ENCODE measurements around the gene KCNT2.
"Not testable (repeated sequence)": the region's sequence is repeated elsewhere in the genome, so short reads cannot be mapped to it uniquely, and the experiment has no call there.

The KCNT2 gene

DNA sequence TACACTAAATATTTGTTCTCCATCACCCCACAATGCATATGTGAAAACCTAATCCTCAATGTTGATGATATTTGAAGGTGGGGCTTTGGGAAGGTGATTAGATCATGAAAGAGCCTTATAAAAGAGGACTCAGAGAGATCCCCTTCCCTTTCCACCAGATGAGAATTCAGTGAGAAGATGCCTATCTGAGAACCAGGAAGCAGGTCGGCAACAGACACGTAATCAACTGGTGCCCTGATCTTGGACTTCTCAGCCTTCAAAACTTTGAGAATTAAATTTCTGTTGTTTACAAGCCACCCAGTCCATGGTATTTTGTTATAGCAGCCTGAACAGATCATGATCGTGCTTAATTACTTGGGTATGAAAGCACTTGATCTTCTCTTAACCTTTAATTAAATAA lies 329.4 kb downstream of the KCNT2 start:
- Histone ChIP-seq H3K4me1 (no peaks in the 10 kb centered on the region), H3K27ac (no peak overlapping the region), H3K36me3 (peaks cover 0 to 10% (median 0%) of the 10 kb centered on the region in 3 donors), H3K4me3 (no peak overlapping the region), H3K9me3 (no peaks in the 10 kb centered on the region), H3K27me3 (no peaks in the 10 kb centered on the region)
- TF ChIP-seq, protein P1, sequence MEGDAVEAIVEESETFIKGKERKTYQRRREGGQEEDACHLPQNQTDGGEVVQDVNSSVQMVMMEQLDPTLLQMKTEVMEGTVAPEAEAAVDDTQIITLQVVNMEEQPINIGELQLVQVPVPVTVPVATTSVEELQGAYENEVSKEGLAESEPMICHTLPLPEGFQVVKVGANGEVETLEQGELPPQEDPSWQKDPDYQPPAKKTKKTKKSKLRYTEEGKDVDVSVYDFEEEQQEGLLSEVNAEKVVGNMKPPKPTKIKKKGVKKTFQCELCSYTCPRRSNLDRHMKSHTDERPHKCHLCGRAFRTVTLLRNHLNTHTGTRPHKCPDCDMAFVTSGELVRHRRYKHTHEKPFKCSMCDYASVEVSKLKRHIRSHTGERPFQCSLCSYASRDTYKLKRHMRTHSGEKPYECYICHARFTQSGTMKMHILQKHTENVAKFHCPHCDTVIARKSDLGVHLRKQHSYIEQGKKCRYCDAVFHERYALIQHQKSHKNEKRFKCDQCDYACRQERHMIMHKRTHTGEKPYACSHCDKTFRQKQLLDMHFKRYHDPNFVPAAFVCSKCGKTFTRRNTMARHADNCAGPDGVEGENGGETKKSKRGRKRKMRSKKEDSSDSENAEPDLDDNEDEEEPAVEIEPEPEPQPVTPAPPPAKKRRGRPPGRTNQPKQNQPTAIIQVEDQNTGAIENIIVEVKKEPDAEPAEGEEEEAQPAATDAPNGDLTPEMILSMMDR (IDR thresholded peaks at IDR 0.05), result no peak
- DNase-seq, result no peak
- intact Hi-C loops (cut with DNase I; ENCODE audit: low total_unique reads), result no loop called here

DNA sequence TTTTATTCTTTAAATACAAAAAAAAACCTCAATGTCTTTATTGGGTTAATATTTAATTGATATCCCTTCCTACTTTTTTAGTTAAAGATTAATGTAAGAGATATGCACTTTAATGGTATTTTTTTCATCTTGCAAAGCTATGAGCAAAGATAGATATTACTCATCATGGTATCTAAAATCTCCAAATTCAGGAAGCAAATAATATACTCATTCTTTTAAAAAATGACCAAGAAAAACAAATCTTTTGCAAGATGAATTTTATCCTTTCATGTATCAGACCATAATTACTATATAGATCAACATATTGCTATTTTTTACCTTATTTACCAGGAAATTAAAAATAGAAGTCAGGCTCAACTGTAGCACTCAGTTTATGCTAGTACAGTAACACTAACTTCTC lies 330.4 kb downstream of the KCNT2 start:
- Histone ChIP-seq H3K36me3 (peaks cover 0 to 7% (median 0%) of the 10 kb centered on the region in 3 donors), H3K9me3 (no peaks in the 10 kb centered on the region), H3K27ac (no peak overlapping the region), H3K4me3 (no peak overlapping the region), H3K4me1 (no peaks in the 10 kb centered on the region), H3K27me3 (no peaks in the 10 kb centered on the region)
- no peak for DNase-seq
- intact Hi-C loops (cut with DNase I; ENCODE audit: low total_unique reads), result no loop called here
- TF ChIP-seq, protein P1 (IDR thresholded peaks at IDR 0.05), result no peak

DNA sequence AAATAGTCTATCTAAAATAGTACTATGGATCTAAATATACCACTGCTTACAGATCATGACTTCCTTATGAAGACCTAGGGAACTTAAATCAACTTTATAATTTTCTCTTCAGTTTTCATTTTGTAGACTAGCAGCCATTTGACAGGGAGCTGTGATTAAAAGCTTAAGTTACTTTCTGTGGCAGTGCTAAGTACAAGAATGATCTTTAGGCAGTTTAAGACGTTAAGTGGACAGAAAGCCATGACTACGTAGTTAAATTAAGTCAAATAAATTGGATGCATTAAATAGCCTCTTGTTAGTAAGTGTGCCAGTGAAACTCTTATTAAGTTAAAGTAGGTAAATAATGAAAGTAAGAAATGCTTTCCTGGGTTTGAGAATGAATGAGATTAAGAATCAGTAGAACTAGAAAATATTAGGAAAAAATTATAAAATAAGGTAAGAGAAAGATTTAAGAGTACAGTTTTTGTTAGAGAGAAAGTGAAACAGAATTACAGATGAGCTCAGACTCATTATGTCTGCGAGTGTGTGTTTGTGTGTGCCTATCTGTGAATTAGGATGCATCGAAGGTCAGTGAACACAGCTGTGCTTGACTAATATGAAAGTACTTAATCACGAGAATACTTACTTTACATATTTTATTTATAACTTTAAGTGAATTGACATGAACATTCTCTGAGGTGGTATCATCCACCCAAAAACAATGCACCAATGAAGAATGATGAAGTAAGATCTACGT lies 336.9 kb downstream of the KCNT2 start:
- Histone ChIP-seq H3K36me3 (no peaks in the 10 kb centered on the region), H3K27ac (no peak overlapping the region), H3K27me3 (no peaks in the 10 kb centered on the region), H3K9me3 (no peaks in the 10 kb centered on the region), H3K4me1 (no peaks in the 10 kb centered on the region), H3K4me3 (no peak overlapping the region)
- no peak for DNase-seq
- intact Hi-C loops (cut with DNase I; ENCODE audit: low total_unique reads), result no loop called here
- TF ChIP-seq, protein P1 (IDR thresholded peaks at IDR 0.05), result no peak

DNA sequence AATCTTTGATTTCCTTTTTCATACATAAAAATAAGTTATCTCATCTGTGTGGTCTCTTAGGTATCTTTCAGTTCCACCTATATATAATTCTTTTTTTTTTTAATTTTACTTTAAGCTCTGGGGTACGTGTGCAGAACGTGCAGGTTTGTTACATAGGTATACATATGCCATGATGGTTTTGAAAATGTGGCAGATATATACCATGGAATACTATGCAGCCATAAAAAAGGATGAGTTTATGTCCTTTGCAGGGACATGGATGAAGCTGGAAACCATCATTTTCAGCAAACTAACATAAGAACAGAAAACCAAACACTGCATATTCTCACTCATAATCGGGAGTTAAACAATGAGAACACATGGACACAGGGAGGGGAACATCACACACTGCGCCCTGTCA lies 345.2 kb downstream of the KCNT2 start:
- intact Hi-C loops (cut with DNase I; ENCODE audit: low total_unique reads); H3K4me1 ChIP-seq; H3K9me3 ChIP-seq; H3K27me3 ChIP-seq; DNase-seq; H3K4me3 ChIP-seq; H3K27ac ChIP-seq; H3K36me3 ChIP-seq: not testable (repeated sequence)

DNA sequence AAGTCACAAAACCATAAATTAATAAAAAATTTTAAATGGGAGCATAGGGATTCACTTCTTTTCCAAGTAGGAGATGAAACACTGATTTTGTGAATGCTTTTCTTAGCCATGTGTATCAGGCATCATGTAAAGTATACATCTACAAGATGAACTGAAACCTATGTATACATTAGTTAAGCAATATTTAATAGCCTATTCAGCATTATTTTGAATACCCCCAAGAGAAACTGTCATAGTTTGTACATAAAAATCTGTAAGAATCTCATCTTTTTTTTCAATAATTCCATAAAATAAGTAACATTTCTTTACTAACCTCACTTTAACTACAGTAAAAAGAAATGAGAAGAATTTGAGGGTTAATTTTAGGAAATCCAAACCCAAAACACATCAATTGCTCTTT lies 348.0 kb downstream of the KCNT2 start:
- Histone ChIP-seq H3K4me1 (no peaks in the 10 kb centered on the region), H3K4me3 (no peak overlapping the region), H3K27me3 (no peaks in the 10 kb centered on the region), H3K27ac (no peak overlapping the region), H3K36me3 (no peaks in the 10 kb centered on the region), H3K9me3 (no peaks in the 10 kb centered on the region)
- intact Hi-C loops (cut with DNase I; ENCODE audit: low total_unique reads), result no loop called here
- TF ChIP-seq, protein P1 (IDR thresholded peaks at IDR 0.05), result no peak
- no peak for DNase-seq

DNA sequence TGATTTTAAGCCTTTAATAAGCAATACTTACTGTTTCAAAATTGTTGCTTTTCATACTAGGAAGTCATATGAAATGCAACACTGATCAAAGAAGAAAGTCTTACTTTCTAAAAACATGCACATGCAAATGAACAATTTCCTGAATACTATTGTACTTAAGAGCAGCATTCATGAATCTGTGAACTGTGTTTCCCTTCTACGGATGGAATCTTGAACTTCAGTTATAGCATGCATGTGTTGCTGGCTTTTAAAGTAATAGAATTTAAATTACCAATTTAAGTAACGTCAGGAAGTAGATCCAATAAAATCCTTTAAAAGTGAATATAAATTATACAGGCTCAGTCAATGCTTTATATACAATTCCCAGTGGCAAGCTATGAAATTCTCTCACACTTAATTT lies 348.9 kb downstream of the KCNT2 start:
- no peaks in the 10 kb centered on the region for H3K9me3 ChIP-seq
- H3K4me1 ChIP-seq, result no peaks in the 10 kb centered on the region
- no peaks in the 10 kb centered on the region for H3K27me3 ChIP-seq
- no peak for DNase-seq
- no peak overlapping the region for H3K4me3 ChIP-seq
- TF ChIP-seq, protein P1 (IDR thresholded peaks at IDR 0.05), result no peak
- intact Hi-C loops (cut with DNase I; ENCODE audit: low total_unique reads), result no loop called here
- H3K36me3 ChIP-seq, result no peaks in the 10 kb centered on the region
- H3K27ac ChIP-seq, result no peak overlapping the region
